ENCODE measurements around the gene TATDN3.
"Not testable (repeated sequence)": the region's sequence is repeated elsewhere in the genome, so short reads cannot be mapped to it uniquely, and the experiment has no call there.

Gene TATDN3

GRCh38 chr1:212762234-212762633, 29.5 kb upstream of the TATDN3 start:
- H3K36me3 ChIP-seq (ENCODE audit: insufficient read depth, low read length): peaks cover 21% of the 10 kb centered on the region
- H3K27me3 ChIP-seq (ENCODE audit: insufficient read depth, low read length, poor library complexity, severe bottlenecking): no peaks in the 10 kb centered on the region
- no peaks in the 10 kb centered on the region for H3K9me2 ChIP-seq (replicated peaks; ENCODE audit: low read depth, low read length)
- H3K4me1 ChIP-seq (ENCODE audit: insufficient read depth, low read length, poor library complexity, severe bottlenecking): no peaks in the 10 kb centered on the region
- no peak overlapping the region for H2AFZ ChIP-seq (ENCODE audit: low read length)
- H3K4me3 ChIP-seq (ENCODE audit: low read length, poor library complexity, severe bottlenecking): no peak overlapping the region
- no peaks in the 10 kb centered on the region for H4K20me1 ChIP-seq (ENCODE audit: insufficient read depth, low read length, poor library complexity, severe bottlenecking)
- no peaks in the 10 kb centered on the region for H3K9me3 ChIP-seq (ENCODE audit: insufficient read depth, low read depth, low read length)
- no peaks in the 10 kb centered on the region for H3F3A ChIP-seq (ENCODE audit: low read depth)
- H3K9ac ChIP-seq (ENCODE audit: low read depth, low read length, poor library complexity, severe bottlenecking): no peak overlapping the region
- peaks cover 82% of the 10 kb centered on the region for H3K79me2 ChIP-seq (ENCODE audit: insufficient read depth, low read length)
- H3K4me2 ChIP-seq (ENCODE audit: low read depth, low read length, poor library complexity, severe bottlenecking): no peak overlapping the region
- TF ChIP-seq CTCF (conservative IDR thresholded peaks at IDR 0.05; ENCODE audit: low read length) (no peak), EZH2phosphoT487 (IDR thresholded peaks at IDR 0.05; ENCODE audit: borderline replicate concordance) (no peak)

- no peak overlapping the region for H2AFZ ChIP-seq (ENCODE audit: low read length)
- H3K4me1 ChIP-seq (ENCODE audit: insufficient read depth, low read length, poor library complexity, severe bottlenecking): no peaks in the 10 kb centered on the region
- no peak overlapping the region for H3K9ac ChIP-seq (ENCODE audit: low read depth, low read length, poor library complexity, severe bottlenecking)
- no peak overlapping the region for H3K4me2 ChIP-seq (ENCODE audit: low read depth, low read length, poor library complexity, severe bottlenecking)
- H3K4me3 ChIP-seq (ENCODE audit: low read length, poor library complexity, severe bottlenecking): no peak overlapping the region
- peaks cover 6% of the 10 kb centered on the region; the same call in 1 of the 2 replicates for H3K9me3 ChIP-seq (ENCODE audit: insufficient read depth, low read depth, low read length)
- no peaks in the 10 kb centered on the region for H4K20me1 ChIP-seq (ENCODE audit: insufficient read depth, low read length, poor library complexity, severe bottlenecking)
- no peaks in the 10 kb centered on the region for H3K9me2 ChIP-seq (replicated peaks; ENCODE audit: low read depth, low read length)
- H3K79me2 ChIP-seq (ENCODE audit: insufficient read depth, low read length): peaks cover 82% of the 10 kb centered on the region
- peaks cover 26% of the 10 kb centered on the region for H3K36me3 ChIP-seq (ENCODE audit: insufficient read depth, low read length)
- no peaks in the 10 kb centered on the region for H3F3A ChIP-seq (ENCODE audit: low read depth)
- no peaks in the 10 kb centered on the region for H3K27me3 ChIP-seq (ENCODE audit: insufficient read depth, low read length, poor library complexity, severe bottlenecking)
- TF ChIP-seq CTCF (conservative IDR thresholded peaks at IDR 0.05; ENCODE audit: low read length): no peak
- no peak for TF ChIP-seq EZH2phosphoT487 (IDR thresholded peaks at IDR 0.05; ENCODE audit: borderline replicate concordance)
Measured at GRCh38 chr1:212762839-212763238, 28.9 kb upstream of the TATDN3 start.

- H3K4me3 ChIP-seq (ENCODE audit: low read length, poor library complexity, severe bottlenecking); H3K9ac ChIP-seq (ENCODE audit: low read depth, low read length, poor library complexity, severe bottlenecking); H3K9me2 ChIP-seq (replicated peaks; ENCODE audit: low read depth, low read length); H3K27me3 ChIP-seq (ENCODE audit: insufficient read depth, low read length, poor library complexity, severe bottlenecking); H3F3A ChIP-seq (ENCODE audit: low read depth); H2AFZ ChIP-seq (ENCODE audit: low read length); H3K4me2 ChIP-seq (ENCODE audit: low read depth, low read length, poor library complexity, severe bottlenecking); H3K4me1 ChIP-seq (ENCODE audit: insufficient read depth, low read length, poor library complexity, severe bottlenecking); H4K20me1 ChIP-seq (ENCODE audit: insufficient read depth, low read length, poor library complexity, severe bottlenecking): not testable (repeated sequence)
- H3K79me2 ChIP-seq (ENCODE audit: insufficient read depth, low read length): peaks cover 79% of the 10 kb centered on the region
- H3K9me3 ChIP-seq (ENCODE audit: insufficient read depth, low read depth, low read length): peaks cover 18% of the 10 kb centered on the region; the same call in 1 of the 2 replicates
- peaks cover 27% of the 10 kb centered on the region for H3K36me3 ChIP-seq (ENCODE audit: insufficient read depth, low read length)
Measured at GRCh38 chr1:212764718-212765281, 26.9 kb upstream of the TATDN3 start.

- peaks cover 61% of the 10 kb centered on the region for H3K79me2 ChIP-seq (ENCODE audit: insufficient read depth, low read length)
- H3K4me1 ChIP-seq (ENCODE audit: insufficient read depth, low read length, poor library complexity, severe bottlenecking); H2AFZ ChIP-seq (ENCODE audit: low read length); H3K9me2 ChIP-seq (replicated peaks; ENCODE audit: low read depth, low read length); H4K20me1 ChIP-seq (ENCODE audit: insufficient read depth, low read length, poor library complexity, severe bottlenecking); H3K9ac ChIP-seq (ENCODE audit: low read depth, low read length, poor library complexity, severe bottlenecking); H3K4me2 ChIP-seq (ENCODE audit: low read depth, low read length, poor library complexity, severe bottlenecking); H3K4me3 ChIP-seq (ENCODE audit: low read length, poor library complexity, severe bottlenecking); H3K27me3 ChIP-seq (ENCODE audit: insufficient read depth, low read length, poor library complexity, severe bottlenecking): not testable (repeated sequence)
- H3F3A ChIP-seq (ENCODE audit: low read depth): peaks cover 11% of the 10 kb centered on the region; the same call in 1 of the 2 replicates
- peaks cover 26% of the 10 kb centered on the region; the same call in 1 of the 2 replicates for H3K9me3 ChIP-seq (ENCODE audit: insufficient read depth, low read depth, low read length)
- peaks cover 22% of the 10 kb centered on the region for H3K36me3 ChIP-seq (ENCODE audit: insufficient read depth, low read length)
Measured at GRCh38 chr1:212766825-212767224, 24.9 kb upstream of the TATDN3 start.
